22Rv1 (cell line): ENCODE data around the gene LILRA1.
"Not testable (repeated sequence)": the region's sequence is repeated elsewhere in the genome, so short reads cannot be mapped to it uniquely, and the experiment has no call there.

Experiments used
- H3K27ac ChIP-seq: fragments of 450-650 bp; 2 replicates; pipeline ENCODE4 v1.5.1; 2017
- CTCF ChIP-seq: fragments of 450-650 bp; IDR thresholded peaks from 2 replicates; pipeline ENCODE4 v1.5.1; 2017; ENCODE audit warnings: mild to moderate bottlenecking
- ZFX ChIP-seq: fragments of 450-650 bp; IDR thresholded peaks from 2 replicates; pipeline ENCODE4 v1.6.1; 2017; ENCODE audit warnings: antibody characterized with exemption, borderline replicate concordance

Gene LILRA1

GRCh38 chr19:54587026-54587425 lies 6.4 kb upstream of the LILRA1 start:
- H3K27ac ChIP-seq, result no peak overlapping the region
- TF ChIP-seq ZFX (no peak), CTCF (no peak)

GRCh38 chr19:54593931-54594626 lies 647 bp downstream of the LILRA1 start:
- H3K27ac ChIP-seq, result not testable (repeated sequence)

- H3K27ac ChIP-seq, result no peak overlapping the region
- TF ChIP-seq CTCF (no peak), ZFX (no peak)
Measured at GRCh38 chr19:54594737-54595136, 1.3 kb downstream of the LILRA1 start.

DNA sequence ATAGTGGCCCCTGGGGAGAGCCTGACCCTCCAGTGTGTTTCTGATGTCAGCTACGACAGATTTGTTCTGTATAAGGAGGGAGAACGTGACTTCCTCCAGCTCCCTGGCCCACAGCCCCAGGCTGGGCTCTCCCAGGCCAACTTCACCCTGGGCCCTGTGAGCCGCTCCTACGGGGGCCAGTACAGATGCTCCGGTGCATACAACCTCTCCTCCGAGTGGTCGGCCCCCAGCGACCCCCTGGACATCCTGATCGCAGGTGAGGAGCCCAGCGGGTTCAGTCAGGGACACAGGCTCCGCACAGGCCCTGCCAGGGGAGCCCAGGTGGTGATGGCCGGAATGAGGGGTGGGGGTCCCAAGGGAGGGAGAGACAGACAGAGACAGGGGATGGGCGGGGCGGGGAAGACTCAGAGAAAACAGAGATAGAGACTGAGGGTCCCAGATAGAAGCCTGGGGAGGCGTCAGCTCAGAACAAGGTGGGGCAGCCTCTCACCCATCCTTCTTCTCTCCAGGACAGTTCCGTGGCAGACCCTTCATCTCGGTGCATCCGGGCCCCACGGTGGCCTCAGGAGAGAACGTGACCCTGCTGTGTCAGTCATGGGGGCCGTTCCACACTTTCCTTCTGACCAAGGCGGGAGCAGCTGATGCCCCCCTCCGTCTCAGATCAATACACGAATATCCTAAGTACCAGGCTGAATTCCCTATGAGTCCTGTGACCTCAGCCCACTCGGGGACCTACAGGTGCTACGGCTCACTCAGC lies 2.4 kb downstream of the LILRA1 start:
- not testable (repeated sequence) for H3K27ac ChIP-seq

GRCh38 chr19:54600212-54600611 lies 6.8 kb downstream of the LILRA1 start:
- TF ChIP-seq CTCF (no peak), ZFX (no peak)
- H3K27ac ChIP-seq, result no peak overlapping the region

- no peak overlapping the region for H3K27ac ChIP-seq
- TF ChIP-seq ZFX, result no peak
- no peak for TF ChIP-seq CTCF
Measured at GRCh38 chr19:54606230-54606629, 12.8 kb downstream of the LILRA1 start.

DNA sequence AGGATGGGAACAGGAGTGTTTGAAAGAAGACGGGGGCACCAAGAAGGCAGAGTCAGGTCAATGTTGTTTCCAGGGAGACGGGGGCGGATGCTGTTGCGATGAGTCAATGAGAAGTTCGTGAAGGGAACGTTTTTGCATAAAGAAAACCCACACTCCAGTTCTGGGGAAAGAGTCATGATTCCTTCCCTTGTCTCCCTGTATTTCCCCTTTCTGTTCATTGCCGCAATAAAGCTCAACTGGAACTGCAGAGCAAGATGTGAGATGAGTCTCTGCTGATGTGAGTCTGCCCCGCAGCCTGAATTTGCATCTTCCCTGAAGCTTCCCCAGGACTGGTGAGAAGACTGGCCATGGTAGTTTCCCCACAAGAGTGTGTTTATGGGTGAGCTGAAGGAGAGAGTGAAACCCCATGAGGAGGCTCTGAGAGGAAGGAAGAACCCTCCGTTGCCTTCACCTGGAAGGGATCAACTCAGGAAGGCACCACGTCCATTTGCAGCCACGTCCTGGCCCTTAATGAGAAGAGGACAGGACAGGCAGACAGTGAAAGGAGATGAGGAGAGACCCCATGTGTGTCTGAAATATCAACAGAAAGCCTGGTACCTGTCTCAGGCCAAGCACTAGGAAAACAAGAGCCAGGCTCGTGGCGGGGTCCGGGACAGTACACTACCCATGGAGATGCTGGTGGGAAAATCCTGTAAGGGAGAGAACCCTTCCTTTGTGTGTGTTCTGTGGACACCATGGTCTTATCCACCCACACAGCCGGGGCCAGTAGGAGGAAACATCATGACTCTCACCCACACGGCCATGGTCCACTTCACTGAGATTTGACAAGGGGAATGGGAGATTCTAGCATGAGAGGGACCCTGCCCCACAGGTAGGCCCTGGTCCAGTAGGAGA lies 13.7 kb downstream of the LILRA1 start:
- H3K27ac ChIP-seq, result no peak overlapping the region
- no peak for TF ChIP-seq ZFX
- no peak for TF ChIP-seq CTCF

GRCh38 chr19:54607785-54608150 lies 14.3 kb downstream of the LILRA1 start:
- no peak overlapping the region for H3K27ac ChIP-seq
- TF ChIP-seq CTCF, result no peak
- no peak for TF ChIP-seq ZFX
